Upper lobe of right lung (tissue), 1 donor: ENCODE results near the gene FMN1. TPM values are rescaled to one million over a fixed set of nuclear protein-coding genes. Genes with fewer than 3 reads are reported as not detected.

Source experiments
- ATAC-seq: fragments of 200-7000 bp; cut with Tn5 transposase; one replicate; pipeline ENCODE4 v1.9.1; 2020; ENCODE audit warnings: mild to moderate bottlenecking, moderate library complexity
- DNase-seq: peaks from one replicate; pipeline ENCODE4 v3.0.0-alpha.2; 2020
- H3K27ac ChIP-seq: fragments of 200-600 bp; one replicate; pipeline ENCODE4 v1.8.0; 2022
- H3K27me3 ChIP-seq: fragments of 200-600 bp; one replicate; pipeline ENCODE4 v1.8.0; 2022; ENCODE audit warnings: mild to moderate bottlenecking
- H3K36me3 ChIP-seq: fragments of 200-600 bp; one replicate; pipeline ENCODE4 v1.8.0; 2022
- H3K4me1 ChIP-seq: fragments of 200-600 bp; one replicate; pipeline ENCODE4 v1.8.0; 2022
- H3K4me3 ChIP-seq: fragments of 200-600 bp; one replicate; pipeline ENCODE4 v1.8.0; 2022; ENCODE audit warnings: mild to moderate bottlenecking
- H3K9me3 ChIP-seq: fragments of 200-600 bp; one replicate; pipeline ENCODE4 v1.8.0; 2022
- CTCF ChIP-seq: fragments of 200-600 bp; IDR thresholded peaks from one replicate; pipeline ENCODE4 v1.8.0; 2022; ENCODE audit warnings: antibody characterized with exemption
- intact Hi-C: fragments of 100-400 bp; cut with DNase I; formaldehyde crosslinking; loops from one replicate; pipeline ENCODE4 v1.11.0; 2022
- total RNA-seq: library from RNA; stranded (reverse); fragmentation: NEBNext Ultra II Directional; extraction: Animal tissue kit (Norgen Biotek cat#: 25700); gene quantifications from one replicate; pipeline ENCODE4 v1.2.1, GENCODE V29; 2021
- donor health status: DM: no; HTN: yes; CAD: no; lungs with severe emphysema.

The FMN1 gene
- total RNA-seq, 1 donor from 2014 or later, result 33.5 TPM

- Histone ChIP-seq H3K27ac (no peak overlapping the region), H3K4me1 (peaks cover 5% of the 10 kb centered on the region), H3K4me3 (no peak overlapping the region), H3K9me3 (no peaks in the 10 kb centered on the region), H3K27me3 (no peaks in the 10 kb centered on the region), H3K36me3 (no peaks in the 10 kb centered on the region)
- DNase-seq (no peak), ATAC-seq (no peak)
- intact Hi-C loops, result no loop called here
- TF ChIP-seq CTCF, result no peak
These were observed 353.8 kb downstream of the FMN1 start for GRCh38 chr15:32840507-32841245.

GRCh38 chr15:32838820-32839219 lies 355.7 kb downstream of the FMN1 start:
- TF ChIP-seq CTCF, result no peak
- Histone ChIP-seq H3K4me1 (peaks cover 5% of the 10 kb centered on the region), H3K27me3 (no peaks in the 10 kb centered on the region), H3K36me3 (no peaks in the 10 kb centered on the region), H3K4me3 (no peak overlapping the region), H3K27ac (no peak overlapping the region), H3K9me3 (no peaks in the 10 kb centered on the region)
- intact Hi-C loops, result no loop called here
- ATAC-seq (peak; percentile 43), DNase-seq (no peak)

- H3K27me3 ChIP-seq, result no peaks in the 10 kb centered on the region
- intact Hi-C loops, result no loop called here
- TF ChIP-seq CTCF, result no peak
- no peak for ATAC-seq
- no peaks in the 10 kb centered on the region for H3K9me3 ChIP-seq
- H3K4me3 ChIP-seq, result no peak overlapping the region
- peaks cover 5% of the 10 kb centered on the region for H3K4me1 ChIP-seq
- no peak for DNase-seq
- H3K36me3 ChIP-seq, result no peaks in the 10 kb centered on the region
- no peak overlapping the region for H3K27ac ChIP-seq
These were observed 356.2 kb downstream of the FMN1 start for GRCh38 chr15:32838338-32838737.

- H3K9me3 ChIP-seq, result no peaks in the 10 kb centered on the region
- no peak overlapping the region for H3K4me3 ChIP-seq
- no peak for DNase-seq
- H3K36me3 ChIP-seq, result no peaks in the 10 kb centered on the region
- no peak for ATAC-seq
- H3K4me1 ChIP-seq, result peaks cover 5% of the 10 kb centered on the region
- H3K27me3 ChIP-seq, result no peaks in the 10 kb centered on the region
- no peak overlapping the region for H3K27ac ChIP-seq
- TF ChIP-seq CTCF, result no peak
- intact Hi-C loops, result no loop called here
These were observed 356.6 kb downstream of the FMN1 start for GRCh38 chr15:32837935-32838334.

- ATAC-seq, result peak; percentile 75
- no peak for DNase-seq
- Histone ChIP-seq H3K27me3 (no peaks in the 10 kb centered on the region), H3K9me3 (no peaks in the 10 kb centered on the region), H3K4me1 (peaks cover 2% of the 10 kb centered on the region), H3K36me3 (no peaks in the 10 kb centered on the region), H3K4me3 (no peak overlapping the region), H3K27ac (no peak overlapping the region)
- TF ChIP-seq CTCF, result no peak
- intact Hi-C loops, result no loop called here
These were observed 360.4 kb downstream of the FMN1 start for GRCh38 chr15:32834156-32834555.
